Astrocyte of the hippocampus (primary cell): ENCODE results near the gene FIG4.
"Not testable (repeated sequence)": the region's sequence is repeated elsewhere in the genome, so short reads cannot be mapped to it uniquely, and the experiment has no call there.

Experiments used
- DNase-seq: peaks from one replicate; pipeline ENCODE4 v3.0.0; 2011; ENCODE audit warnings: low read depth, low spot score

FIG4 gene

DNA sequence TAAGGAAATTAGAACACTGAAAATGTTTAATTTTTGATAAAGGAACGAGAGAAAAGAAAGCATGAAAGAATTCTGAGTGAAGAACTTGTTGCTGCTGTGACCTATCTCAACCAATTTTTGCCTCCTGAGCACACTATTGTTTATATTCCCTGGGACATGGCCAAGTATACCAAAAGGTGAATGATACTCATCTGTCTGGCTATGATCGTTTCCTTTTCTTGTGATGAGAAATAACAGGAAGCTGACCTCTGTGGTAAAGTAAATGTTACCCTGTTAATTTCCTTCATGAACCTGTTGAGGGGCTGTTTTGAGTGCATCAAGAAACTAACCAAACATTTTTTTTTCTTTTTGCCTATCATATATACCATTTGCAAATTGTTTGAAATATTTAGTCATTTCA, 69.1 kb downstream of the FIG4 start:
- no peak for DNase-seq

DNA sequence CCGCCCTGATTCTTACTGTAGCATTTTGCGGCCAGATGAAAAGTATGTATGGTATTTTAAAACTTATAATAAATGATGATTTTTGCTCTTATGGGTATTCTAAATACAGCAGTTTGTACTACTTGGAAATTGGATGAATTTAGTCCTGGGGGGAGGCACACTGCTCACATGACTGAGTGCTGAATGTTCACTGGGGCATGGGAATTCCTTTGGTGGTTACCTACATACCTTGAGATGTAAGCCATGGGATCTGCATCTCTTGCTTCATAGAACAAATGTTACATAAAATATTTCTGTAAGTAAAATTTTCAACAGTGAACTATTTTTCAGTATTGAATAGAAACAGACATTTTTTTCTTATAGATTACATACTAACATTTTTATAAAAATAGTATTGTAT, 71.1 kb downstream of the FIG4 start:
- peak; percentile 40 for DNase-seq

DNA sequence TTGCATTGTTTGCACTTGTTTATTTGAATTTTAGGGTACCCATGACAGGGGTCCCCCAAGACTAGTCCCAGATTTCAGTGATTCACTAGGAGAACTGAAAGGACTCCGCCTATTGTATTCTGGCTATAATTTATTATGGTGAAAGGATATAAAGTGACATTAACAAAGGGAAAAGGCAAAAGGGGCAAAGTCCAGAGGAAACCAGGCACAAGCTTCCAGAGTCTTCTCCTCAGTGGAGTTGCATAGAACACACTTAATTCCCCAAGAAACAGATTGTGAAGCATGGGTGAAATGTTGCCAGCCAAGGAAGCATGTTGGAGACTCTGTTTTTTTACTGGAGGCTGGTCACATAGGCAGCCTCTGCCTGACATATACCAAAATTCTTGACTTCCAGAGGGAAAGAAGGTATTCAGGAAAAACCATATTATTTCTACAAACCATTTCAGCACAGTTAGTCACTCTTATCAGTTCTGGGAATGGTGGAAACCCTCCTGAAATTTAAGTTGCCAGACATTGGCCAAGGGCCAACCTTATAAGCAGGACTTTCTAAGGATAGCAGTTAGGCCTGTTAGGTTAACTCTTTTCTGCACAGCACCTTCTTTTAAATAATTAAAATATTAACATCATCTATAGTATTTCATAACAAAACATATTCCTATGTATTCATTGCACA, 71.8 kb downstream of the FIG4 start:
- peak; percentile 48 for DNase-seq

DNA sequence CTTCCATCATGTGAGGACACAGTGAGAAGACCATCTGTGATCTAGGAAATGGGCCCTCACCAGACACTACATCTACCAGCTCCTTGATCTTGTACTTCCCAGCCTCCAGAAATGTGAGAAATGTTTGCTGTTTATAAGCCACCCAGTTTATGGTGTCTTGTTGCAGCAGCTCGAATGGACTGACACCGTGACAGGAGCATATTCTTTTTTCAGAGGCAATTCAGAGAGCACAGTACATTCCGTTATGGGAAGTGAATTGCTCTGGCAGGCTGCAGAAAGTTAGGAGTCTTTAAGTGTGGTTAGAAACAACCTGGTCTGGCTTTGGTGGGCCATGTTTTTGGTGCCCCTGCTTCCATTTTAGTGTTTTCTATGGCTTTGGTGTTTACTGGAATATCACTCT, 75.1 kb downstream of the FIG4 start:
- no peak for DNase-seq

DNA sequence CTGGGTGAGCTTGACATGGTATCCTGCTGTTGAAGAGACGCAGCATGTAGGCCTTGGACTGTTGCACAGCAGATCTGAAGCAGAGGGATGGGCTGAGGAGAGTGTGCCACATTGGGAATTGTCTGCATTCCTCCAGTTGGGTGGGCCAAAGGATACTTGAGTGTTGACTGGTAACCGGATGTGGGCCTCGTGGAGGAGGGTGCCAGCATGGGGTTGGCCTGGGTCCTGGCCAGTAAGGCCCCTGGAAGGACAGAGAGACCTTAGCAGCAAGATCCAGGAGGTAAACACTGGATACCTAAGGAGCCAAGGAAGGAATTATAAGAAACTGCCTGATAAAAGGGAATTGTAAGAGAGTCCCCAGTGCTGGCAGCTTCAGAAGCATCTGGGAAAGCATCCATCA, 76.9 kb downstream of the FIG4 start:
- peak; percentile 41 for DNase-seq

DNA sequence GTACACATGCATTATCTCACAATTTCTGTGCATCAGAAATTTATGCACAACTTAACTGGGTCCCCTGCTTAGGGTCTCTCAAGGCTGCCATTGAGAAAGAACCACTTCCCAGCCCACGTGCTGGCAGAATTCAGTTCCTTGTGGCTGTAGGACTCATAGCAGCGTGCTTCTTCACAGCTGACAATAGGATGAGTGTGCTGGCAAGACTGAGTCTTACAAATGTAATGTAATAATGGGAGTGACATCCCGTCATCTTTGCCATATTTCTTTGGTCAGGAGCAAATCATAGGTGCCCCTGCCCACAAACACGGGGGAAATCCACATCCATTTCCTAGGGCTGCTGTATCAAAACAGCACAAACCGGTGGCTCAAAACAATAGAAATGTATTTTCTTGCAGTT, 77.4 kb downstream of the FIG4 start:
- DNase-seq, result no peak

DNA sequence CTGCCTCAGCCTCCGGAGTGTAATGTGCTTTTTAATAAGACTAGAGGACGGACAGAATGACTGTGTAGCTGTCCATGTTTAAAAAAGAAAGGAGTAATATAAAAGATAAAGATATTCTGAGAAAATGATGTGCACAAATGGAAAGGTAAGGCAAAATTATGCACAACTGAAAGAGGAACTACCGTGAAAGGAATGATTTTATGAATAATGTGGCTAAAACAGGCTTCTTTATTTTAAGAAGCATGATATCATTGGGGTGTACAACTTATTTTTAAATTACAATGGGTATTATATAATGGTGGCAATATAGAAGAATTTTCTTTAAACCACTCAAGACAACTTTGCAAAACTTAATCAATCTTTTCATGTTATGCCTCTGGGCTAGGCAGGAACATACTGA, 78.1 kb downstream of the FIG4 start:
- DNase-seq, result no peak

DNA sequence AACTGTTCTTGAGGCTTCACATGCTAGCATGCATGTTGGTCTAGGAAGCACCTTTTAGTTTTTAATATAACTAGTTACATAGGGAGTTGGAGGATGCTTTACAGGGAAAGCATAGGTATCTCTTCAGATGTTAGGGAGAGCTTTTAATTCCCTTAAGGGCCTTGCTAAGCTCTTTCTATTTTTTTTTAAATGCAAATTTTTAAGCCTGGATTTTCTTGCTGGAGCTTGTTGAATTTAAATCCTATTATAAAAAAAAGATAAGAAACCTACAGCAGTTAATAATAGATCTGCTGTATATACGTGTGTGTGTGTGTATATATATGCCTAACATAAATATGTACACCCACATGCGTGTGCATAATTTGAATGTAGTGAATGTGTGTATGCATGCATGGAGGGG, 79.0 kb downstream of the FIG4 start:
- DNase-seq, result no peak

DNA sequence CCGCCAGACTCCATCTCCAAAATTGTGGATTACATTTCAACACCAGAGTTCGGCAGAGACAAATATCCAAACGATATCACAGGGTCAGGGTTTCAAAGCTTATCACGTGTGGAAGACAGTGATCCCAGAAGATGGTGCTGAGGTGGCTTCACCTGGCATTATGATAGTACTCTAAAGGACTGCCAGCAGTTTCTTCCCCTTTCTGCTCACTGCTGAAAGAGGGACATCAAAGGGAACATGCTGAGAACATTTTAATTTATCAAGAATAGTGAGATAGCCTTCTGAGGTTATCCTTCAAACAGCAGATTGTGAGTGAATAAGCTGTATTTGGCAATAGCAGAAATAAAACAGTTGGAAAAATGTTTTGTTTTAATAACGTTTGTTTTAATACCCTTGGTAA, 79.7 kb downstream of the FIG4 start:
- DNase-seq, result no peak

DNA sequence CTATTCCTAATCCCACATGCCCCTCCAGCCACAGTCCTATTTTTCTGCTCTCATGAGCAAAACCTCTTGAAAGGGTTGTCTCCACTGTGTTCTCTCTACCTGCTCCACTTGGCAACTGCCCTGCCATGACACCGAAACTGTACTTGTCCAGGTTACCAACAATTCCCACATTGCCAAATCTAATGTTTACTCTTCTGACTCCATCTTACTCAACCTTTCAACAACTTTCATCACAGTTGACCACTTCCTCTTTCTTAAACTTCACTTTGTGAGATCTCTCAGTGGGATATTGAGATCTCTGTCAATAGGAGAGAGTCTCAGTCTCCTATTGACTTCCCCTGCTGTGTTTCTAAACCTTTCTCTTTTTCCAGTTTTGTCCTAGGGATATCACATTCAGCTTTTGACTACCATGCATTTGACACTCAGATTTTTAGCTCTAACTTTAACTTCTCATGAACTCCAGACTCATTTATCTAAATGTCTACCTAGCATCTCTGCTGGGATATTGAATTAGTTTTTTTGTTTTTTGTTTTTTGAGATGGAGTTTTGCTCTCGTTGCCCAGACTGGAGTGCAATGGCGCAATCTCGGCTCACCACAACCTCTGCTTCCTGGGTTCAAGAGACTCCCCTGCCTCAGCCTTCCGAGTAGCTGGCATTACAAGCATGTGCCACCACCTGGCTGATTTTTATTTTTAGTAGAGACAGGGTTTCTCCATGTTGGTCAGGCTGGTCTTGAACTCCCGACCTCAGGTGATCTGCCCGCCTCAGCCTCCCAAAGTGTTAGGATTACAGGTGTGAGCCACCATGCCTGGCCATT, 81.1 kb downstream of the FIG4 start:
- not testable (repeated sequence) for DNase-seq

DNA sequence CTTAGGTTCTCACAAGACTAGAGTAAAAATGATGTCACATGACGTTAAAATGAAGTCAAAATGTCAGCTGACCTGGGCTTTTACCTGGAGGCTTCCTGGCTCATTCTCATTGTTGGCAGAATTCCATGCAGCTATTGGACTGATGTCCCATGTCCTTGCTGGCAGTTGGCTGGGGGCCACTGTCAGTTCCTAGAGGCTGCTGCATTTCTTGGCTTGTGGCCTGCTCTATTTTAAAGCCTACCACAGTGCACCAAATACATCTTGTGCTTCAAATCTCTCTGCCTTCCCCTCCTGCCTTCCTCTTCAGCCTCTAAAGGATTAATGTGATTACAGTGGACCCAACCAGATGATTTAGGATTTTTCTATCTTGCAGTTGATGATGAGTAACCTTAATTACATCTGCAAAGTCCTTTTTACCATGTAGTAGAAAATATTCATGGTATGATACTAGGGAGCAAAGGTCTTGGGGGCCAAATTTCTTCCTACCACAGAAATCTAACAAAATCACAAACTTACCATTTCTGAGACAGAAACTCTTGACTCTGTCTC, 81.9 kb downstream of the FIG4 start:
- no peak for DNase-seq

DNA sequence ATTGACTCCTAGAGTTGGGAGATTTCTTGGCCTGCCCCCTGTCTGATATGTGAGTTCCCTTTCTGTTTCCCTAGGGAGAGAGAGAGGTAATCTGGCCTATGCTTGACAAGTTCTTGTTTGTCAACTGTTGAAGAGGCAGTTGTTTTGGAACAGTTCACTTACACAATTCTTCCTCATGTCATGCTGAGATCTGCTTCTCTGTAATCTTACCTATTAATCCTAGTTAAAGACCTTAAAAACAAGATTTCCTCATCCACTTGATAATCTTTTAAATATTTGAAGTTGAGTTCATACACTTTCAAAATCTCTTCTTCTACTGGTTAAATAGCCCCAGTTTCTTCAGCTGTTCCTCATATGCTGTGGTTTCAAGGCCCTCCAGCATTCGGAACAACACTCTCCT, 89.9 kb downstream of the FIG4 start:
- DNase-seq, result no peak

DNA sequence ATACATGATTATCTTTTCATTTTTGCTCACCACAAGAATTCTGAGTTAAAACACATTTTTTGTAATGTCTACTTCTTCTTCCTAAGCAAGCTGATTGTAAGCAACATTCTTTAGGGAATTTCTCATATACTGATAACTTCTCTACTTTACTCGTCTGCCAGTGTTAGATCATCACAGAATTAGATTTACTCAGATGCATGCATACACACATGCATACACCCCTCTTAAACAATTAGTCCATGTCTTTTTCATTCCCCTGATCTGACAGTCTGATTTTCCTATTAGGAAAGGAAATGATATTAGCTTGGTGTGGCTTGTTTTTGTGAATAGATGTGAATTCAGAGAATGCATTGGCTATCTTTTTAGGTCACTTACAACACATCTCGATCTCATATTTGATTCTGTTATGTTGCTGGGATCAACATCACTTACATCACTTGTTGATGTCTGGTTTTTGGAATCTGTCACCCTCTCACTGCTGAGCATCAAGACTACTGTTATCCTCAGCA, 91.4 kb downstream of the FIG4 start:
- DNase-seq, result no peak

DNA sequence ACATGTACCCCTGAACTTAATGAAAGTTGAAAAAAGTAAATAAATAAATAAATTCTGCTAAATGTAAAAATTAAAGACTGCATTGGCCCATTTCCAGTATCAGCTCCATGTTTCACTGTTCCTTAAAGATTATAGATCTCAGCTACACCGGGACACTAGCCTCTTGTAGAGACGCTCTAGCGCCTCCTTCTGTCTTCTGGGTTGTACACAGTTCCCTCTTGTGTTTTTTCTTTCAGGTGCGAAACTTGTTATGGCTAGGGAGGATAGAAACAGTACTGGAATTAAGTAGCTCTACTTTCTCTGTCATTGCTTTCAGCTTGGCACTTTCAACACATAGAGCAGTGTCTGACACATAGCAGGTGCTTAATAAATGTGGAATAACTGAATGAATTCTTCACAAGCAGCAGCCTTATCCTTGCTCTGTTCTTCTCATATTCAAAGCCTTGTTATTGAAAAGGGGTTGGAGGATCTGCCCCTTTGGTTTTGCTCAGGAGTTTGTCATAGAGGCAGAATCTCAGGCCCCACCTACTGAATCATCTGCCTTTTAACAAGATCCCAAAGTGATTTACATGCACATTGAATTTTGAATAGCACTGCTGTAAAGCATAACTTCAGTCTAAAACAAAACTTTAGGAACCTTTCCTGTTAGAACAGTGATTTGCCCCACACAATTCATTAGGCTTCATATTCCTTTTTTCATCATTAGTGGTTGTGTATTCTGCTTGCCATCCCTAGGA, 92.3 kb downstream of the FIG4 start:
- DNase-seq, result no peak

DNA sequence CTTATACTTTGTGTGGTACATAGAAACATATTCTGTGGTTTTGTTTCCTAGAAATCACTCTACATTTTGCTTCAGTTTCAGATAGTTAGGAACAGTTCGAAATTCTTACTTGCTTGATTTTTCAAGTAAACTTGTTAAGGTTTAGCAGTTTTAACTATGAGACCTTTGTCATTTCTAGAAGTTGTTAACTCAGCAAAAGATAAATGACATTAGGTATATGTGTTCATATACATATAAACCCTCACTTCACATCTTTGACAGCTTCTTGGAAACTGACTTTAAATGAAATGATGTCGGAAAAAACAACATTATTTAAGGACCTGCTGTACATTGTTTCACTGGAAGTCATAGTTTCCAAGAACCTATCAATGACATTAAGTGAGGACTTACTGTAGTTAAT, 96.2 kb downstream of the FIG4 start:
- no peak for DNase-seq

DNA sequence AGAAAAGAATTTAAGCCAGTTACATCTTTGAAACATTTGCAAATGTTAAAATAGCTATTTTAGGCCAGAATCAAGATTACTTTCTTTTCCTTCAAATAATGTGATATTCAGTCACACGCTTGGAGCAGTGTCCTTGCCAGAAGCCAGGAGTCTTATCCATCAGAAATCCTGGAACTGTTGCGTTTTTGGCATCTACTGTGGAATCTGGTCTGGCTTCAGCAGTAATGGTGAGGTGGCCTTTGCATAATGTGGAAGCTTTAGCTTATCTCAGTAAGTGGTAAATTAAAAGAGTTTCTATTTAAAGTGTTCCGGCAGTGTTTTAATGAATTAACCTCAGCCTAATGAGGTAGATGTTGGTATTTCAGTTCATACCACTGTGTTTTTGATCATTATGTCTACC, 97.6 kb downstream of the FIG4 start:
- DNase-seq, result peak; percentile 86

DNA sequence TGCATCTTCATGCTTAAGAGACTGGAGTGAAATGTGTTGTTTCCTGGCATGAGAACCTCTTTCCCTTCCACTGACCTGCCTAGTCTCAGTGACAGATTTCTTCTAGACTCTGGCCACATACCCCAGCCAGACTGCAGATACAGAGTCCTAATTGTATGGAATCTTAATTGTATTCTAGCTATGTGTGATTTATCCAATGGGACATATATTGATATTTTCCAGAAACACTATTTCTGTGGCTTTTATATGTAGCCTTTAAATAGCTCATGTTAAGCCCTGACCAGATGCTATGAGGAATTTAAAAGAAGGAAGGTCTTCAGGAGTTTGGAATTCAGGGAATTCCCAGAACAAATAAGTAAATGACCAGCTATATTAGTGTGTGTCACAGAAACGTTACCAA, 99.0 kb downstream of the FIG4 start:
- DNase-seq, result peak; percentile 61

DNA sequence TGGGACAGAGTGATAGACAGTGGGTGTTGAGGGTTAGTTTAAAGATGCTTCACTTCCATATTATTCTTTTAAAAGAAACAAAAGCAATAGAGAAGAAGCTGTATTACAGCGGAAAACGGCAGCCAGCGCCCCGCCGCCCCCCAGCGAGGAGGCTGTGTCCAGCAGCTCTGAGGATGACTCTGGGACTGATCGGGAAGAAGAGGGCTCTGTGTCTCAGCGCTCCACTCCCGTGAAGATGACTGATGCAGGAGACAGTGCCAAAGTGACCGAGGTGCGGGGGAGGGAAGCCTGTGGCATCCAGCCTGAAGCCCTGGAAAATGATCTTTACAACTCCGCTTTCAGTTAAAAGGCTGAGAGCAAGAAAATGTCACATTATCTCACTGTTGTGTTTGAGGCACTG, 100.2 kb downstream of the FIG4 start:
- peak; percentile 30 for DNase-seq

DNA sequence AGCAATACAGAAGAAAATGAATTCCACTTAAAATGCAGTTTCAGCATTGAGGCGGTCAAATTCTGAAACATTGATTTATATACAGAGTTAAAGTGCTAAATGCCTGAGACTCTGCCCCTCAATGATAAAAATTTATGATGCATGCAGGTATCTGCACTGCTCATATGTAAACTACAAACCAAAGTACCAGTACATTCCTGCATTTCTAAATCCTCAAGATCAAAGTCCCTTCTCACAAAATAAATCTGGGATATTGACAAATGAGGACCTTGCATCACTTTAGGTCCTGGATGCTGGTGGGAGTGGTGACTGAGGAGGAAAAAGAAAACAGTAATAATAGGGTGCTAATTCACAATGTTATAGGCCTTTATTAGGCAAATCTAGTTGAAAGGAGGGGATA, 101.9 kb downstream of the FIG4 start:
- no peak for DNase-seq

DNA sequence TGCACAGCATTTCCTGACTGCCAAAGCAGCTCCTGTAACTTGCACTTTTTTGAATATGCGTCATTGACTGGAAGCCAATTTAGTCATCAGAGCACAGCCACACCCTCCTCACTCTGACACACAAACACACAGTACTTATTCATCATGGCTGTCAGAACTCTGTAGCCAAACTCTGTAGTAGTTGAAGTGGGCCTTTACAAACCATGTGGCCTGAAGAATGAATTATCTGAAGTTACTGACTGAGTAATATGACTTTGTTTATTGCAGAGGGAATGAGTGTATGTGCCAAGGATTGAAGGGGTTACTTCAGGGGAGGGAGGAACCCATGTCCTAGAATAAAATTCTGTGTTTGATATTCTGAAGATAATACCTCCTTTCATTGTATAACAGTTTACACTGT, 102.7 kb downstream of the FIG4 start:
- peak; percentile 92 for DNase-seq

DNA sequence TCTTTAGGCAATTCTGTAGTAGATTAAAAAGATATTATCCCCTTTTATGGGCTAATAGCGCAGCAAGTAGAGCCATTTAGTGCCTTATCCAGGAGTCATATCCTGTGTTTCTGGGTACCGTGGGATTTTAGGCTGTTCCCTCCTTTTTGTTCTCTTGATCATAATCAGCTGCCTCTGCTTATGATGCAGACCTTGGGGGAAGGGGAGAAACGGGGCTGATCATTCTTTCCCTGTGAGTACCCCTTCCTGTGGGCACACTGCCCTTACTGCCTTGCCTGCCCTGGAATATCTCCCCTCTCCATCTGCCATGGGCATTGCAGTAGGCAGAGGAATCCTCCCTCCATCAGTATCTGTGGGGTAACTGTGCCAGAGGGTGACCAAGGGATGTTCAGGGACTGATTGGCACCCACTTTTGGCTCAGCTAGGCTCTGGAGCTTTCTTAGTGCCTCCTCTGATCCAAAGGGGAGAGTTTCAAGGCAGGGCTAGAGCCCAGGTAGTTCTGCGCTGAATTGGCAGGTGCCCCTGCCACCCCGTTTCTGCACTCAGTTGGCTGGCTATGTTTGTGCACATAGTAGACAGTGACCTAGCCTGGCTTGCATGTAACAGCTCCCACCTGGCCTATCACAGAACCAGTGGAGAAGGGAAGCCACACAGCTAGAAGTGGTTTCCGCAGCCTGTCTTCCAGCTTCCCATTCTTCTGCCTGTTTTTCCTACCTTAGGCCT, 103.3 kb downstream of the FIG4 start:
- peak; percentile 36 for DNase-seq
